Panc1 (cell line): ENCODE results near the gene UBL7. TPM values are rescaled to one million over a fixed set of nuclear protein-coding genes. Genes with fewer than 3 reads are reported as not detected.

Source experiments
- ATAC-seq: fragments of 200-7000 bp; cut with Tn5 transposase; 2 replicates; pipeline ENCODE4 v1.9.1; 2020; ENCODE audit warnings: mild to moderate bottlenecking, moderate library complexity
- BruUV-seq: library from RNA; stranded (reverse); fragments of 400-500 nt; replicated peaks from 2 replicates; lab custom pipeline; 2021; lab: Mats Ljungman, UMichigan
- CTCF ChIA-PET: fragments of 300-600 bp; sonication (Branson Sonifier 250); formaldehyde crosslinking; loops from one replicate; lab custom pipeline; 2022; ENCODE audit warnings: antibody characterized with exemption; lab: Charles Lee
- POLR2A ChIA-PET: fragments of 300-600 bp; sonication (Branson Sonifier 250); formaldehyde crosslinking; loops from one replicate; lab custom pipeline; 2022; ENCODE audit warnings: antibody characterized with exemption; lab: Charles Lee
- DNase-seq: peaks from one replicate; pipeline ENCODE4 v3.0.0-alpha.2; 2010; ENCODE audit warnings: low read depth, low spot score
- H3K27ac ChIP-seq: 2 replicates; pipeline ENCODE4 v1.5.1; 2011; ENCODE audit warnings: mild to moderate bottlenecking, low read length, inconsistent platforms
- H3K27me3 ChIP-seq: fragments of 200-500 bp; sonication (Bioruptor generic); 2 replicates; pipeline ENCODE4 v1.6.0; 2014; ENCODE audit warnings: low read length, inconsistent platforms; ENCODE audit not compliant: control insufficient read depth, insufficient read depth
- H3K36me3 ChIP-seq: fragments of 200-500 bp; sonication (Bioruptor generic); 2 replicates; pipeline ENCODE4 v1.5.1; 2014; ENCODE audit warnings: inconsistent platforms, mild to moderate bottlenecking, low read length, moderate library complexity; ENCODE audit not compliant: control insufficient read depth, insufficient read depth
- H3K4me1 ChIP-seq: 2 replicates; pipeline ENCODE4 v1.5.1; 2011; ENCODE audit warnings: inconsistent platforms, mild to moderate bottlenecking, low read length, moderate library complexity; ENCODE audit not compliant: control insufficient read depth, insufficient read depth
- H3K4me3 ChIP-seq, 2 experiments: 2 replicates each; pipeline ENCODE4 v1.5.1; 2011 to 2012; ENCODE audit warnings: low read depth in 2 of 2, low read length in 2 of 2, mild to moderate bottlenecking in 2 of 2, inconsistent platforms in 1 of 2, moderate library complexity in 1 of 2
- H3K9me3 ChIP-seq: fragments of 200-500 bp; sonication (Bioruptor generic); 2 replicates; pipeline ENCODE4 v1.5.1; 2014; ENCODE audit warnings: low read depth, mild to moderate bottlenecking, inconsistent platforms, low read length, moderate library complexity; ENCODE audit not compliant: control insufficient read depth, insufficient read depth
- POLR2AphosphoS5 ChIP-seq: IDR thresholded peaks from 2 replicates; pipeline ENCODE4 v1.6.1; 2012; ENCODE audit warnings: mild to moderate bottlenecking, low read depth, low read length, moderate library complexity
- REST ChIP-seq, 2 experiments: IDR thresholded peaks; 2 replicates each; pipeline ENCODE4 v1.6.1; 2011 to 2012; ENCODE audit warnings: low read depth in 2 of 2, control low read depth in 1 of 2, low read length in 1 of 2, mild to moderate bottlenecking in 1 of 2, moderate library complexity in 1 of 2; ENCODE audit not compliant: insufficient read depth in 1 of 2
- SIN3A ChIP-seq: IDR thresholded peaks from 2 replicates; pipeline ENCODE4 v1.6.1; 2012; ENCODE audit warnings: low read depth, mild to moderate bottlenecking, low read length, moderate library complexity, borderline replicate concordance; ENCODE audit not compliant: insufficient read depth
- TCF7L2 ChIP-seq: IDR thresholded peaks from 2 replicates; pipeline ENCODE4 v1.6.1; 2011; ENCODE audit warnings: mild to moderate bottlenecking, low read depth, low read length, inconsistent platforms
- in situ Hi-C: cut with HindIII; loops from 2 replicates; pipeline ENCODE4 v1.10.0; 2016; ENCODE audit warnings: low sequenced_read_pairs, low pct_unique_long_range_greater_than_20kb
- intact Hi-C: fragments of 100-400 bp; cut with micrococcal nuclease; formaldehyde crosslinking; loops from one replicate; pipeline ENCODE4 v1.10.0; 2022; ENCODE audit not compliant: unreplicated experiment
- total RNA-seq: library from RNA; stranded (reverse); gene quantifications from one replicate; pipeline ENCODE4 v1.2.1, GENCODE V29; 2021; ENCODE audit not compliant: unreplicated experiment
- TF ChIP-seq, protein P1 (sequence below): fragments of 450-650 bp; IDR thresholded peaks from 2 replicates; pipeline ENCODE4 v1.5.1; 2017; ENCODE audit warnings: mild to moderate bottlenecking

The UBL7 gene
- total RNA-seq, 1 experiment from 2014 or later = 68.5 TPM

DNA sequence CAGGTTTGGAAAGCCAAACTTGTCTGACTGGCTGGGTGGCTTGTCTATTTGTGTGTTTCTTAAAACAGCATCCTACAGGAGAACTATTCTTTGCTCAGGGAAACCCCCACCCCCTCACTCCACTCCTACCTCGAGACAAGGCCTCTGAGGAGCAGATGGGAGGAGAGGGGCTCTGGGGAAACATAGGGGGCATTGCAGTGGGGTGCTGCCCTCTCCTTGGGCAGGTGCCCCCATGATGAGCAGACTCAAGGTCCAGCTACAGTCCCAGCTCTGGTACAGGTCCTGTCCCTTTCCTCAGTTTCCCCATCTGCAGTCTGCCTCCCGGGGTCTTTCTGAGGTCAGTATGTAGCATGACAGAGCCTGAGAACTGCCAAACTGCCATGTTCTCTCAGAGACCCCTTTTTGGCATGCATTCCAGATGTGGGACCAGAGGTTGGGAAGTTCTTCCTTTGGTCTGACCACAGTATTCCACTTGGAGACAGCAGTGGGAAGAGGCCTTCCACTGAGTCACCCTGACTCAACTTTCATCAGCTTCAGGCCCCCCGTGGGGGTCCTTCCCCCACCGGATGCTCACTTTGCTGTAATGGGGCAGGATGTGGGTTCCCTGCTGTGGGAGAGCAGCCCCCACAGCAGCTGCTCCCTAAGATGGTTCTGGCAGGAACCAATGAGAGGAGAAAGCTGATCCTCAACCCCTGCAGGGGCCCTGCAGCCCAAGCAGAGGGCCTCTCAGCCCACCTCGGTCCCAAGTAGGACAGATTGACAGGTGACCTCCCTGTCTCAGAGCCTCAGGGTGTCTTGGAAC lies 61.2 kb downstream of the UBL7 start:
- CTCF ChIA-PET = interaction anchor here (0.6 kb wide), 1 partner anchor 1318 kb away, joined by 3 read pairs; no protein-coding TSS in a partner anchor
- Histone ChIP-seq H3K27ac (no peak overlapping the region), H3K36me3 (no peaks in the 10 kb centered on the region), H3K4me3 (no peak overlapping the region), H3K4me1 (no peaks in the 10 kb centered on the region; the same call in 1 of the 2 replicates), H3K9me3 (no peaks in the 10 kb centered on the region), H3K27me3 (no peaks in the 10 kb centered on the region)
- POLR2A ChIA-PET = no interaction called here
- in situ Hi-C loops (no loop called here), intact Hi-C loops (no loop called here)
- DNase-seq (no peak), ATAC-seq (no peak)
- no peak for TF ChIP-seq REST (IDR thresholded peaks at IDR 0.05; ENCODE audit: insufficient read depth in 1 of 2, low read depth in 2 of 2, low read length in 1 of 2)
- TF ChIP-seq POLR2AphosphoS5 = no peak
- TF ChIP-seq SIN3A = no peak
- TF ChIP-seq, protein P1, sequence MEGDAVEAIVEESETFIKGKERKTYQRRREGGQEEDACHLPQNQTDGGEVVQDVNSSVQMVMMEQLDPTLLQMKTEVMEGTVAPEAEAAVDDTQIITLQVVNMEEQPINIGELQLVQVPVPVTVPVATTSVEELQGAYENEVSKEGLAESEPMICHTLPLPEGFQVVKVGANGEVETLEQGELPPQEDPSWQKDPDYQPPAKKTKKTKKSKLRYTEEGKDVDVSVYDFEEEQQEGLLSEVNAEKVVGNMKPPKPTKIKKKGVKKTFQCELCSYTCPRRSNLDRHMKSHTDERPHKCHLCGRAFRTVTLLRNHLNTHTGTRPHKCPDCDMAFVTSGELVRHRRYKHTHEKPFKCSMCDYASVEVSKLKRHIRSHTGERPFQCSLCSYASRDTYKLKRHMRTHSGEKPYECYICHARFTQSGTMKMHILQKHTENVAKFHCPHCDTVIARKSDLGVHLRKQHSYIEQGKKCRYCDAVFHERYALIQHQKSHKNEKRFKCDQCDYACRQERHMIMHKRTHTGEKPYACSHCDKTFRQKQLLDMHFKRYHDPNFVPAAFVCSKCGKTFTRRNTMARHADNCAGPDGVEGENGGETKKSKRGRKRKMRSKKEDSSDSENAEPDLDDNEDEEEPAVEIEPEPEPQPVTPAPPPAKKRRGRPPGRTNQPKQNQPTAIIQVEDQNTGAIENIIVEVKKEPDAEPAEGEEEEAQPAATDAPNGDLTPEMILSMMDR = no peak
- no peak for TF ChIP-seq TCF7L2
- no TSS peak for BruUV-seq

GRCh38 chr15:74399100-74399499 lies 61.9 kb downstream of the UBL7 start:
- in situ Hi-C loops (no loop called here), intact Hi-C loops (no loop called here)
- Histone ChIP-seq H3K4me1 (no peaks in the 10 kb centered on the region; the same call in 1 of the 2 replicates), H3K27me3 (no peaks in the 10 kb centered on the region), H3K27ac (no peak overlapping the region), H3K9me3 (no peaks in the 10 kb centered on the region), H3K36me3 (no peaks in the 10 kb centered on the region), H3K4me3 (no peak overlapping the region)
- ATAC-seq (no peak), DNase-seq (no peak)
- no TSS peak for BruUV-seq
- no peak for TF ChIP-seq SIN3A
- TF ChIP-seq TCF7L2 = no peak
- TF ChIP-seq, protein P1 = no peak
- no peak for TF ChIP-seq REST (IDR thresholded peaks at IDR 0.05; ENCODE audit: insufficient read depth in 1 of 2, low read depth in 2 of 2, low read length in 1 of 2)
- no peak for TF ChIP-seq POLR2AphosphoS5
- ChIA-PET POLR2A (no interaction called here), CTCF (no interaction called here)
